HEK293T (cell line): ENCODE data around the gene DIAPH1.

ENCODE experiments used
- BHLHE40 ChIP-seq: fragments of 450-650 bp; IDR thresholded peaks from 2 replicates; pipeline ENCODE4 v1.6.1; 2016; ENCODE audit warnings: mild to moderate bottlenecking, moderate library complexity, borderline replicate concordance
- FOXA1 ChIP-seq: fragments of 450-650 bp; IDR thresholded peaks from 2 replicates; pipeline ENCODE4 v1.6.1; 2016; ENCODE audit warnings: mild to moderate bottlenecking
- FOXK2 ChIP-seq: fragments of 450-650 bp; IDR thresholded peaks from 2 replicates; pipeline ENCODE4 v1.6.1; 2016; ENCODE audit warnings: mild to moderate bottlenecking
- FOXM1 ChIP-seq: fragments of 450-650 bp; IDR thresholded peaks from 2 replicates; pipeline ENCODE4 v1.6.1; 2017; ENCODE audit warnings: mild to moderate bottlenecking, borderline replicate concordance
- HDGF ChIP-seq: fragments of 450-650 bp; IDR thresholded peaks from 2 replicates; pipeline ENCODE4 v1.6.1; 2017; ENCODE audit warnings: antibody characterized with exemption, borderline replicate concordance
- PKNOX1 ChIP-seq: fragments of 450-650 bp; IDR thresholded peaks from 2 replicates; pipeline ENCODE4 v1.6.1; 2016
- SP1 ChIP-seq: fragments of 450-650 bp; IDR thresholded peaks from 2 replicates; pipeline ENCODE4 v1.6.1; 2017
- SUZ12 ChIP-seq: fragments of 450-650 bp; IDR thresholded peaks from 2 replicates; pipeline ENCODE4 v1.6.1; 2016; ENCODE audit warnings: mild to moderate bottlenecking
- TARDBP ChIP-seq: fragments of 450-650 bp; IDR thresholded peaks from 2 replicates; pipeline ENCODE4 v1.6.1; 2016

GRCh38 chr5:141524604-141525597 is 93.9 kb downstream of the DIAPH1 start:
- no peak for TF ChIP-seq FOXK2
- no peak for TF ChIP-seq SP1
- no peak for TF ChIP-seq FOXA1
- TF ChIP-seq TARDBP: no peak
- no peak for TF ChIP-seq FOXM1
- TF ChIP-seq SUZ12: no peak
- no peak for TF ChIP-seq HDGF
- TF ChIP-seq PKNOX1: no peak
- TF ChIP-seq BHLHE40: no peak
